GM18499 (cell line): Measurements from ENCODE around the gene TNFRSF4.

Experiments
- ATAC-seq: cut with Tn5 transposase; IDR thresholded peaks from one replicate; pipeline ENCODE4 v1.9.1; 2021; ENCODE audit warnings: moderate number of reproducible peaks; ENCODE audit not compliant: insufficient read depth, unreplicated experiment

The TNFRSF4 gene

DNA sequence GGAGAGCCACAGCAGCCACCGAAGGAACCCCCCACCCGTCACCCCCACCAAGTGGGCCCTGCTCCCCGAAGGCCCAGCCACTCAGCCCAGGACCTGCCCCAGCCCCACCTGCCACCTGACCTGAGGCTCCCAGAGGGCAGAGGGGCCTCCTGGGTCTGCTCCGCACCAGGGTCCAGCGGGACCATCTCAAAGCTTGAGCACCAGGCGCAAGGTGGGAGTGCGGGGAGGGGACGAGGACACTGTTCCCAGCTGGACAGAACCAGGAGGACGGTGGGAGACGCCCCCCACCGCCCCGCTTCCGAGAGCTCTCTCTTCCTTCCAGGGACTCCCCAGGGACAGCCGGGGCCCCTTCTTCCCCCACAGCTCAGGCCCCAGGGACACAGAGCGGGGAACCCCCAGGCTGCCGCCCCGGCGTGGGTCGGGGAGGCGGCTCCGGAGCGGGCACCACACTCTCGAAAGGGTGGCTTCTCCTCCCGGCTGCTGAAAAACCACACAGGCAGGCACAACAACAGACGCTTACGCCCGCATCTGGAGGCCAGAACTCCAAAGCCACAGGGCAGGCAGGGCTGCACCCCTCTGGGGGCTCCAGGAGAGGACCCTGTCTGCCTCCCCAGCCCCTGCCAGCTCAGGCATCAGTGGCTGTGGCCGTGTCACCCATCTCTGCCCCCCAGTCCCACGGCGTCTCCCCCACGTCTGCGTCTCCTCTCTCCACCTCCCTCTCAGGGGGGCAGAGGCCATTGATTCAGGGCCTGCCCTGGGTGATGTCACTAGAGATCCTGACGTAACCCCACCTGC is 42.2 kb downstream of the TNFRSF4 start:
- no peak for ATAC-seq

DNA sequence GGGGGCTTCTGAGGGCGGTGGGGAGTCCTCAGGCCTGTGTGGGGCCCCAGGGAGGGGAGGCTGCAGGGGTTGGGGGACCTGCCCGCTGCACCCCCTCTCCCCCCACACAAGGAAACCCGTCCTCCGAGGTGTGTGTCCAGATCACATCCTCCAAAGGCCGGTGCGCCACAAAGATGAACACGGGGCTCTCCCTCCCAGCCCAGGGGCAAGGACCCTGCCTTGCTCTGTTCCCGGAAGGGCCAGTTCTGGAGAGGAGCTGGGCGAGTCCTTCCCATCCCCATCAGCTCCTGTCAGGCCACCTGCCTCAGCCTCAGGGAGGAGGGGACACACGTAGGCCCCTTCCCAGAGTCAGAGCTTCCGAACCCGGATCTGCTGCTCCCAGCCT is 42.8 kb downstream of the TNFRSF4 start:
- ATAC-seq = no peak

DNA sequence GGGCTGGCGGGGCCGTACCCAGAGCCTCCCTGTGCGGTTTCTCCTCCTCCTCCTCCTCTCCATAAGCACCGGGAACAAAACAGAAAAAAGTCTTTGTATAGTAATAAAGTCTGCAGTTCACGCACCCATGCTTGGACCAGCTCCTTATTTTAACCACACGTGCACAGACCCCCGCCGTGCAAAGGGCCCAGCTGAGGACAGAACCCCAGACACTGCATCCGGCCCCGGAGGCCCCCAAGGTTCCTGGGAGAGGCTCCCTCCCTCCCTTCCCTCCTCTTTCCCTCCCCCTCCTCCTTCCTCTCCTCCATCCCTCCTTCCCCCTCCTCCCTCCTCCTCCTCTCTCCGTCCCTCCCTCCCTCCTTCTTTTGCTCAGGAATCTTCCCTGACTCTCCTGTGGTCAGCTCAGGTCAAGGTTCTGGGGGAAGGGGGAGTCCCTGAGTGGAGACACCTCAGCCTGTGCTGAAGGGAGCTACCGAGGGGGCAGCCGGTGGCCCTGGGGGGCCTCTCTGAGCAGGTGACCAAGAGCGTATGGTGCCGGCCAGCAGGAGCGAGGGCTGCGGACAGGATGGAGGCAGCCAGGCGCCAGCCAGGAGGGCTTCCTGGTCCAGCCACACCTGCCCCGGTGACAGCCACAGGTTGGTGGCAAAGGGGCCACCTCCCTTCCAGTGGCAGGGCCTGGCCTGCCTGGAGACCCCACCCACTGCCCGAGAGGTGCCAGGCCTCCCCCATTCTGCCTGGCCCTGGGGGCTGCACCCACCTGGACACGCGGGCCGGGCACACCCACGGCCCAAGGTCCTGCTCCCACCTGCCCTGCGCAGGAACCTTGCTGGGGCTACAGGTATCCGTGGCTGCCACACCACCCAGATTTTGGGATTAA is 43.5 kb downstream of the TNFRSF4 start:
- no peak for ATAC-seq

DNA sequence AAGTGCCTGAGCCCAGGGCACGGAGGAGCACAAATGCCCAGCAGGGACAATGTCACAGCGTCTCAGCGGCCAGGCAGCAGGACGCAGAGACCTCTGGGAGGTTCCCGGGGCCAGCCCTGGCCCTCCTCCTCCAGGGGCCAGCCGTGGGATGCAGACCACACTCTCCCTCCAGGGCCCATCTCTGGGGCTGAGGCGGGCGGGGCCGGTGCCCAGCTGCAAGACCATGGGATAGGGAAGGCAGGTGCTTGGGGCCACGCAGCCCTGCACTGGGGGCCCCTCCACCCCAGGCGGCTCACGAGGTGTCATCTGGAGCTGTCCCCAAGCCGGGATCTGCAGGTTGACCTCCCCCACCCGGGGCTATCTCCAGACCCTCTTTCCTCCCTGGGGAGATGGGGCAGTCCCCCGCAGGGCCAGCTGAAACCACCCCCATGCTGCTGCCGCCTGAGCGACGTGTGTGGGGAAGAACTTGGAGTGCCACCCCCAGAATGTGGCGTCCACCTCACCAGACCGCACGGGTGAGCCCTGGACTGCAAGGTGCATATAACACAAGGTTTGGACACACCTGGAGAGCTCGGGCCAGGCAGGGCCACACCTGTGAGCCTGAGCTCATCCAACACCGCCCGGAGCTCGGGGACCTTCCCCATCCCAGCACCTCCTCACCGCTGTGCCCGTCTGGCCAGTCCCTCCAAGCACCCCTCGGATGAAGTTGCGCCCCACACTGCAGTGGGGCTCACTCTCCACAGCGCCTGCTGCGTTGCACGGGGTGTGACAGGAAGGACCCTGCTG is 44.3 kb downstream of the TNFRSF4 start:
- no peak for ATAC-seq

DNA sequence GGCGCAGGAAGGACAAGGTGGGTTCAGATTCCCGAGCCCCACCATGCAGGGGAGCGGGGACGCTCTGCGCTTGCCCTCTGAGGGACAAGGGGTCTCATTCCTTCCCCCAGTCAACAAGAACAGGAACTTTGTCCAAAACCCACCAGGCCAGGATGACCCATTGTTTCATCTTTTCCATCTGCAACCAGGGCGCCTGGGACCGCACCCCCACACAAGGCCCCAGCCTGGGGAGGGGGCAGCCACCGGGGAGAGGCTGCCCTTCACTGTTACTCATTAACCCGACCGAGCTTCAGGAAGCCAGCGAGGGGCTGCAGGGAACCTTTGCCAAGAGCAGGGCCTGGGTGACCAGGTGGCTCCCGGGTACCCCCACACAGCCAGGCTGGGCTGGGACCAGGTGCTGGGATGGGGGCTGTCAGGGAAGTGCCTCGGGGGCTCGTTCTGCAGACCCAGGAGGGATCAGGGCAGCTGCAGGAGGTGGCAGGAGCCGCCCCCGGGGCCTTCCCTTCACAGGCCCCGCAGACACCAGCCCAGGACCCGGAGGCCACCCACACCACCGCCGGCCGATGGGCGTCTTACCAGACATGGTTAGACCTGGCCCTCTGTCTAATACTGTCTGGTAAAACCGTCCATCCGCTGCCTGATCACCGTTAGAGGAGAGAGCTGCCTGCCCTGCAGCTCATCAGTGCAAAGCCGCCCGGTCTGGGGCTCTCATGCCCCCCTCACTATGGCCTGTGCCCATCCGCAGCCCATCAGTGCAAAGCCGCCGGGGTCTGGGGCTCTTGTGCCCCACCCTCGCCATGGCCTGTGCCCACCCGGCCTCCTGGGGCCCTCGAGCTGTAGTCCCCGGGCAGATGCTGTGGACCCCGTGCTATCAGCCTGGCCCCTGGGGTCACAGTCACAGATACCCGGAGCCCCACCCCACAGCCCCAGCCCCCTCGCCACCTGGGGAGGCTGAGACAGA is 45.2 kb downstream of the TNFRSF4 start:
- no peak for ATAC-seq

DNA sequence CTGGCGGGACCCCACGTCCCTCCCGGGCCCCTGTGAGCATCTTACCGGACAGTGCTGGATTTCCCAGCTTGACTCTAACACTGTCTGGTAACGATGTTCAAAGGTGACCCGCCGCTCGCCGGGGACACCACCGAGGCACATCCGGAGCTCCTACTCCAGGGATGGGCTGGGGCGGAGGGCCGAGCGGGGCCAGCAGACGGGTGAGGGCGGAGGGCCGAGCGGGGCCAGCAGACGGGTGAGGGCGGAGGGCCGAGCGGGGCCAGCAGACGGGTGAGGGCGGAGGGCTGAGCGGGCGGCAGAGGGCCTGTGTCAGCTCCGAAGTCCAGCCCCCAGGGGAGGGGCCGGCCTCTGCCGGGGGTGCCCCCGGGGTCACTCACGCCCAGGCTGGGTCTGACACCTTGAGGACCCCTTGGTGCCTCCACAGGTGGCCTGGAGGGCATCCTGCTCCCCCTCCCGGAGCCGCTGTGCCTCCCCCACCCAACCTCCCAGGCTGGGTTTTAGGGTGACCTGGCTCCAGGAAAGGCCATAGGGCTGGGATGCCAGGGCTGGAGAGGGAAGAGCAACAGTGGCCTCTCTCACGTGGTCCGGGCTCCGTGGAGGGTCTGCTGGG is 46.0 kb downstream of the TNFRSF4 start:
- no peak for ATAC-seq

DNA sequence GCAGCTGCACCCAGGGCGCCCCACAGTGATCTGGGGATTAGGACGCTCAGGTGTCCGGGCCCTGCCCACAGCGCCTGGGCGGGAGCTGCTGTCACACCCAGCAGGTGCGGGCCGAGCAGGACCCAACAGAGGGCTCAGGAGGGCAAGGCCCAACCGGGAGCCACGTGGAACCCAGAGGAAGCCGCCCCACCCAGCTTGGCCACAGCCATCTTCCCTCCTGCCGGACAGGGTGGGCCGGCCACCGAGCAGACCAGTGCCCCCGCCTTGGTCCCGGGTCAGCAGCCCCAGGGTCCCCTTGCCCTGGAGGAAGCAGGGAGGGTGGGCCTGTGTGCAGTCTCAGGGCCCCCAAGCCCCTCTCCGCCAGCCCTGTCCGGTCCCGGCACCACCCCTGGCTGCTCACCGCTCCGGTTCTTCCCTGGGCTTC is 46.5 kb downstream of the TNFRSF4 start:
- no peak for ATAC-seq

DNA sequence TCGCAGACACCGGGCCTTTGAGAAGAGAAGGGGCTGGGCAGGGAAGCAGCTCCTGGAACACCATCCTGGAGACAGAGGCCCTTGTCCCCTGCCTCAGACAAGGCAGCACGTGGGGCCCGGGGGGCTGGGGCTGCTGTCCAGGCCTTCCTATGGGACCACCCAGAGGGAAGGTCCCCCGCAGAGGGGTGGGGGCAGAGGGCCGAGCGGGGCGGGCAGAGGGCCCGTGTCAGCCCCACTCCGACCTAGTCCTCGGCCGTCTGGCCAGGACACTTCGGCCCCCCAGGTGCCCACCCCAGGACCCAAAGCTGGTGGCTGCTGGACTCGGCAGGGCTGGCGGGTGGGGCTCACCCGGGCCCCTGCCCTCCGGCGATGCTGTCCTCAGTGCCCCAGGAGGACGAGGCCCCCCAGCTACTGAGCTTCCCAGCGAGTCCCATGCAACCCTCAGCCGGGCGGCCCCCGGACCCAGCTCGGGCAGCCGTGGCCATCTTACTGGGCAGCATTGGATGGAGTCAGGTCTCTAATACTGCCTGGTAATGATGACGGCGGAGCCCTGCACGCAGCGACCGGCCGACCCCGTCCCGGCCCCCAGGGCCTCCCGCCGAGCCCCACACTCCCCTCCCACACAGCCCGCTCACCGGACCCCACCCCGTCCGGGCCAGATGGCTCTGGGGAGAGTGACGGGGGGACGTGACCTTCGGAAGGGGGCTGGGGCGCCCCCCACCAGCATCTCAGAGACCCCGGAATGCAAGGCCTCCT is 47.1 kb downstream of the TNFRSF4 start:
- ATAC-seq = no peak

DNA sequence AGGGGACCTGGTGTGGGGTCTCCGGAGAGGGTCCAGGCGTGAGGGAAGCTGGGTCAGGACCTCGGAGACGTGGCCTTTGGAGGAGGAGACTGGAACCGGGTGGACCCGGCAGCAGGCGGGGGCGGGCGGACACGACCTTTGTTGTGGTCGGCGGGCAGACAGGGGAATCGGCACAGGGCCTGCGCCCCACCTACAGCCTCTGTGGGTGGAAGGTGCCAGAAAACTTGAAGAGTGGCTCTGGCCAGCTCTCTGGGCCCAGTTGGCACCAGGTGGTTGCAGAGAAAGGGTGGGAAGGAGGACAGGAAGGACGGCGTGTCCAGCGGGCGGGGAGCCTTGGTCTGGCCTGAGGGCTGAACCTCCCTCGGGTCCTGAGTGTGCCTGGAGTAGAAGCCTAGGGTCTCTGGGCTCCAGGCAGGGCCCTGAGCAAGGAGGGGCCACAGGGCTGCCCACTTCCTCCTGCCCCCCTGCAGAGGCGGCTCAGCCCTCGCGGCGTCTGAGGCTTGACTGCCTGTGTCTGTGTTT is 48.0 kb downstream of the TNFRSF4 start:
- no peak for ATAC-seq

DNA sequence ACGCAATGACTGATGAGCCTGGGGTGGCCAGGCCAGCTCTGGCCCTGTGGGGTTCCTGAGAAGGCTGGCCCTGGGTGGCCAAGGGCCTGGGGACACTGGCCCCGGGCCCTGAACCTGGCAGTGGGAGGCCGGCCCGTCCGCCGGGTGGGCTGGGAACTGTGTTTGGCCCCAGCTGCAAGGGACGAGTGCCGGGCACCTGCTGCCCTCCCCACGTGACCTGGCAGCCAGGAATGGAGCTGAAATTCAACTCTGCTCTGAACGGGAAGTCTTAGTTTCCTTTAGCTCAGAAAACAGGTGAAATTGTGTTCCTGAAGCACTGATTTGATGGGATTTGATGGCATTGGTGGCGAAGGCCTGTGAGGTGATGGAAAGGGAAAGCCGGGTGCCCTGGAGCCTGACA is 48.5 kb downstream of the TNFRSF4 start:
- no peak for ATAC-seq

DNA sequence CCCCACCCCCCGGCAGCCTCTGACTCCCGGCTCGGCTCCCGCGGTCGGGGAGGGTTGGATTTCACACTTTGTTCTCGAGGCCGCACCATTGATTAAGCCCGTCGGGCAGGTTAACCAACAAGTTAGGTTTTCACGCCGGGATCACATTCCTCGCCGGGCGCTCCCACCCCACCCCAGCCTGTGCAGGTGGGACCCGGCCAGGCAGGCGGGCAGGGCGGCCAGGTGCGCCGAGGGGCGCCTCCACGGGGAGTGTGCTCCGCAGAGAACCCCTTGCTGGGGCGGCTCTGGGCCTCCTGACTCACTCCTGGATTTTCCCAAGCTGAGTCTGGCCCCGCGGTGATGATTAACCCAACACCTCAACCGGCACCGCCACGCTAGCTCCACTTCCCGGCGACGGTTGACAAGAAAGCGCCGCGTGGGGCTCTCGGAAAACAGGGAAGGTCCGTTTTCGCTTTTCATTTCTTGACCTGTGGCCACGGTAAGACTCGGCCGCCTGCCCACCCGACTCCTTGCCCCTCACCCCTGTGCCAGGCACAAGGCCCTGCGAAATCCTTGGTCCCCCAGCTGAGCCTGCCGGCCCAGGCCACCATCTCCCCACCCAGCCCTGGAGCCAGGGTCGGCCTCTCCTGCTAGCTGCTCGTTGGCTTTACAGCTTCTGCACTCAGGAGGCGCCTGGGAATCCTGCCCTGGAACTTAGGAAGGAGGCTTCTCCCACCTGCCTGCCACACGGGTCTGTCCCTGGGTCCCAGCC is 49.1 kb downstream of the TNFRSF4 start:
- no peak for ATAC-seq

DNA sequence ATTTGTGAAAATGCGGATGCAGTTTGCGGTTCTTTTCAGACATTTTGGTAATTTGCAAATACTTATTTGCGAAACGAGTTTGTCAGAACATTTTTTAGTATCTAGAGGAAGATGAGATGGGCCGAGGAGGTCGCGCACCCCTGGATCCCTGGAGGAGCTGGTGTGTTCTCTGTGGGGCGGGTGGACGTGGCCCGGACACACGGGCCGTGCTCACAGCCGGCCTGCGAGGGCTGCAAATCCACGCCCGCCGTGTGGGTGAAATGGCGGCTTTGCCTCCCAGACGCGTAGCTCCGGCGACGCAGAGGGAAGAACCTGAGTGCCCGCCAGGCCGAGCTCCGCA is 49.6 kb downstream of the TNFRSF4 start:
- no peak for ATAC-seq

DNA sequence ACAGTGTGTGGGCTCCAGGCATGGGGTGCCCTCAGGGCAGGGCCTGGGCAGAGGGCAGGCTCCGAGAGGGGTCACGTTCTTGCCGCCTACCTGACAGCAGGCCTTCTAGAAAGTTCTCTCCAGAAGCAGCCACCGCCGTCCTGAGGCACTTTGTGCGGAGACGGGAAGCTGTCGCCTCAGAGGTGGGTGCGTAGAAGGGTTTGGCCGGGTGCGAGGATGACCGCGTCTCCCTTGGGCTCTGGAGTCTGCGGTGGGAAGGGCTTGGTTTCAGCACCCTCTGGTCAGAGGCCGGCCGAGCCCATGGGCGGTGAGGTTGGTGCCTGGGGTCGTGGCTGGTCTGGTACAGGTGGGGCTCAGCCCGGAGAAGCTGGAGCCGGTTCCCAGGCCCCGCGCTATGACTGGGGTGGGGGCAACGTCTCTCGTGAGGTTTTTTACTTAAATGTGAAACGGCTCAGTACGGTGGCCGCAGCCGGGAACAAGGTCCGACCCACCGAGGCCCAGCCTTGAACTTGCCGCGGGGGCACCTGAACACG is 50.3 kb downstream of the TNFRSF4 start:
- no peak for ATAC-seq

DNA sequence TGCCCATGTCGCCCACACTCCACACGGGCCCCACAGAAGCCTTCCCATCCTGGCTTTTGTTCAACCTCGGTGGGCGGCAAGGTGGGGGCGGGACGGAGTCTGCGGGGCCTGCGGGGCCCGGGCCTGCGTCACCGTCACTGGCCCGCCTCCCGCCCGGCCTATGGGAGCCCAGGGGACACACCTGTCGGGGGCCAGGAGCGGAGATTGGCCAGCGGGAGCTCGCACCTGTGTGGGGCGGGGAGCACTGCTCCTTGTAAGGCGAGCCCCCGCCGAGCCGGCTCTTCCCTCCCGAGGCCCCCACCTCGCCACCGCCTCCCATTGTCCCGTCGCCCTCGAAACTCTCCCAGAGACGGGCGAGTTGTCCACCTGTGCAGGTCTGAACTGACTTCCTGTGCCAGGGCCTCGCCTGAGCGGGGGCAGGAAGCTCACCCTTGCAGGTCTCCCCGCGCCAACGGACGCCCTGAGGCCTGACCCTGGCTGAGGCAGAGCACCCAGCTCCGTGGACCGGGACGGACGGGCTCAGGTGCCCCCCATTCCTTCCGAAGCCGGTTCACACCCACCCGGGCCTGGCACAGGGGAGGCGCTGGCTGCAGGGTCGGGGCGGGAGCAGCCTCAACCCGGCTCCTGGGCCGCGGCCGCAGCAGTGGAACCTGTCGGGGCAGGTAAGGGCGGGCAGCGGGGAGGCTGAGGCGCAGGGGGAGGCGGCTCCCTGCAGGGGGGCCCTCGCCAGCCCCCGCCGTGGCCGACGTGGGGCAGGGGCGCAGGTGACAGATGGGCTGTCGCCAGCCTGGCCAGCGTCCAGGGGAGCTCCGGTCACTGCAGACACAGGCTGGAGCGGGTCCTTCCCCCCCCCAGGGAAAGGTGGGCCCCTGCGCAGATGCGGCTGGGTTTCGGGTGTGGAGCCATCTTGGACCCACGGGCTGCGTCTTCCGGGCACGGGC is 51.1 kb downstream of the TNFRSF4 start:
- ATAC-seq = no peak

DNA sequence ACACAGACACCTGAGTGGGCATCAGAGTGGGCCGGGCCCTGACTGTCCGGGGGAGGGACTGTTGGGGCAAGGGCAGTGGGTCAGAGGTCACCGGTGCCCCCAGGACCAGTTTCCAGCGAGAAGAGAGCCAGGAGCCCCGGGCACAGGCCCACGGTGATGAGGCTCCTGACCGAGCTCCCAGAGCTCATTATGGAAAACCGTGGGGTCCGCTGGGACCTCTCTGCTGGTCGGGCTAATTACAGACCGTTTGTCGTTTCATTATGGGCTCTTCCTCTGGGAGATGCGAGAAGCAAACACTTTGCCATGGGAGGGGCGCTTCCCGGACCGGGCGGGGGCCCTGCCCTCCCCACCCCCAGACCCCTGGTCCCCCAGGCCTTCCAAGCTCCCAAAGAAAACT is 52.3 kb downstream of the TNFRSF4 start:
- no peak for ATAC-seq
